ENCODE measurements around the gene RFTN1. TPM values are rescaled to one million over a fixed set of nuclear protein-coding genes. Genes with fewer than 3 reads are reported as not detected.

RFTN1 gene
- total RNA-seq, 1 donor from 2014 or later = 6.4 TPM

GRCh38 chr3:16551342-16551976 lies 38.0 kb upstream of the RFTN1 start:
- Mint-ChIP-seq H3K27ac (ENCODE audit: unreplicated experiment) (peak overlapping the region; percentile 94), H3K36me3 (ENCODE audit: unreplicated experiment) (peaks cover 14% of the 10 kb centered on the region), H3K4me1 (ENCODE audit: low read depth, unreplicated experiment) (peaks cover 10% of the 10 kb centered on the region), H3K9me3 (ENCODE audit: unreplicated experiment) (peaks cover 9% of the 10 kb centered on the region), H3K27me3 (ENCODE audit: unreplicated experiment) (no peaks in the 10 kb centered on the region), H3K4me3 (ENCODE audit: unreplicated experiment) (no peak overlapping the region)
- no peak for DNase-seq
- TF ChIP-seq CTCF (IDR thresholded peaks at IDR 0.05; ENCODE audit: partially characterized antibody, unreplicated experiment) = no peak

- Mint-ChIP-seq H3K36me3 (ENCODE audit: unreplicated experiment) (peaks cover 14% of the 10 kb centered on the region), H3K4me1 (ENCODE audit: low read depth, unreplicated experiment) (peaks cover 10% of the 10 kb centered on the region), H3K27me3 (ENCODE audit: unreplicated experiment) (no peaks in the 10 kb centered on the region), H3K9me3 (ENCODE audit: unreplicated experiment) (peaks cover 9% of the 10 kb centered on the region), H3K27ac (ENCODE audit: unreplicated experiment) (peak overlapping the region; percentile 94), H3K4me3 (ENCODE audit: unreplicated experiment) (peak overlapping the region; percentile 56)
- DNase-seq = peak; percentile 61
- peak; percentile 89 for TF ChIP-seq CTCF (IDR thresholded peaks at IDR 0.05; ENCODE audit: partially characterized antibody, unreplicated experiment)
Measured at GRCh38 chr3:16550676-16551341, 37.3 kb upstream of the RFTN1 start.

- no peak for DNase-seq
- no peaks in the 10 kb centered on the region for H3K27me3 Mint-ChIP-seq (ENCODE audit: unreplicated experiment)
- peaks cover 10% of the 10 kb centered on the region for H3K4me1 Mint-ChIP-seq (ENCODE audit: low read depth, unreplicated experiment)
- no peak for TF ChIP-seq CTCF (IDR thresholded peaks at IDR 0.05; ENCODE audit: partially characterized antibody, unreplicated experiment)
- peaks cover 9% of the 10 kb centered on the region for H3K9me3 Mint-ChIP-seq (ENCODE audit: unreplicated experiment)
- H3K4me3 Mint-ChIP-seq (ENCODE audit: unreplicated experiment) = peak overlapping the region; percentile 56
- H3K27ac Mint-ChIP-seq (ENCODE audit: unreplicated experiment) = peak overlapping the region; percentile 94
- peaks cover 14% of the 10 kb centered on the region for H3K36me3 Mint-ChIP-seq (ENCODE audit: unreplicated experiment)
Measured at GRCh38 chr3:16550305-16550675, 36.8 kb upstream of the RFTN1 start.

GRCh38 chr3:16548721-16549120 lies 35.2 kb upstream of the RFTN1 start:
- no peak for DNase-seq
- TF ChIP-seq CTCF (IDR thresholded peaks at IDR 0.05; ENCODE audit: partially characterized antibody, unreplicated experiment) = no peak
- H3K4me3 Mint-ChIP-seq (ENCODE audit: unreplicated experiment) = no peak overlapping the region
- H3K27me3 Mint-ChIP-seq (ENCODE audit: unreplicated experiment) = no peaks in the 10 kb centered on the region
- peaks cover 11% of the 10 kb centered on the region for H3K36me3 Mint-ChIP-seq (ENCODE audit: unreplicated experiment)
- H3K9me3 Mint-ChIP-seq (ENCODE audit: unreplicated experiment) = peaks cover 9% of the 10 kb centered on the region
- H3K4me1 Mint-ChIP-seq (ENCODE audit: low read depth, unreplicated experiment) = peaks cover 10% of the 10 kb centered on the region
- no peak overlapping the region for H3K27ac Mint-ChIP-seq (ENCODE audit: unreplicated experiment)
